Gastroesophageal sphincter (tissue), 3 donors: ENCODE data around the gene PXK.

ENCODE experiments used
- CTCF ChIP-seq, 4 experiments: fragments of 200-600 bp in 2 of 4; fragments of 450-650 bp in 2 of 4; sonication (generic) in 1 of 4; IDR thresholded peaks; one replicate each; pipeline ENCODE4 v1.5.1; 2017 to 2019; ENCODE audit warnings: antibody characterized with exemption in 4 of 4, mild to moderate bottlenecking in 2 of 4, moderate library complexity in 2 of 4
- POLR2A ChIP-seq, 2 donors: fragments of 450-650 bp; IDR thresholded peaks; one replicate each; pipeline ENCODE4 v1.6.1; 2017; ENCODE audit warnings: antibody characterized with exemption in 2 of 2, mild to moderate bottlenecking in 2 of 2, moderate library complexity in 1 of 2

GRCh38 chr3:58434168-58434504, 101.4 kb downstream of the PXK start:
- TF ChIP-seq CTCF (IDR thresholded peaks at IDR 0.05) (no peak), POLR2A (IDR thresholded peaks at IDR 0.05) (no peak)
